GM21737 (cell line): ENCODE results near the gene ENPEP.
A peak's percentile ranks its signal among the peaks of the same experiment; 100 is the strongest.
"Not testable (repeated sequence)": the region's sequence is repeated elsewhere in the genome, so short reads cannot be mapped to it uniquely, and the experiment has no call there.

Experiments
- ATAC-seq: cut with Tn5 transposase; IDR thresholded peaks from one replicate; pipeline ENCODE4 v1.9.1; 2021; ENCODE audit warnings: mild to moderate bottlenecking, moderate library complexity; ENCODE audit not compliant: unreplicated experiment

The ENPEP gene

DNA sequence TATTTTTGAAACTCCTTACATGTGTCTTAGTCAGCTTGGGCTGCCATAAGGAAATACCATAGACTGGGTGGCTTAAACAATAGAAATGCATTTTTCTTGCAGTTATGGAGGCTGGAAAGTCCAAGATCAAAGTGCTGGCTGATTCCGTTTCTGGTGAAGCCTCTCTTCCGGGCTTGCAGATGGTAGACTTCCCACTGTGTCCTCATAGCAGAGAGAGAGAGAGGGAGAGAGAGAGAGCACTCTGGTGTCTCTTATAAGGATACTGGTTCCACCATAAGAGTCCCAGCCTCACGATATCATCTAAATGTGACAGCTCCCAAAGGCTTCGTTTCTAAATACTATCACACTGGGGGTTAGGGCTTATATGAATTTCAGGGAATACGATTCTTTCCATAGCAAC, 39.7 kb downstream of the ENPEP start:
- ATAC-seq, result no peak

DNA sequence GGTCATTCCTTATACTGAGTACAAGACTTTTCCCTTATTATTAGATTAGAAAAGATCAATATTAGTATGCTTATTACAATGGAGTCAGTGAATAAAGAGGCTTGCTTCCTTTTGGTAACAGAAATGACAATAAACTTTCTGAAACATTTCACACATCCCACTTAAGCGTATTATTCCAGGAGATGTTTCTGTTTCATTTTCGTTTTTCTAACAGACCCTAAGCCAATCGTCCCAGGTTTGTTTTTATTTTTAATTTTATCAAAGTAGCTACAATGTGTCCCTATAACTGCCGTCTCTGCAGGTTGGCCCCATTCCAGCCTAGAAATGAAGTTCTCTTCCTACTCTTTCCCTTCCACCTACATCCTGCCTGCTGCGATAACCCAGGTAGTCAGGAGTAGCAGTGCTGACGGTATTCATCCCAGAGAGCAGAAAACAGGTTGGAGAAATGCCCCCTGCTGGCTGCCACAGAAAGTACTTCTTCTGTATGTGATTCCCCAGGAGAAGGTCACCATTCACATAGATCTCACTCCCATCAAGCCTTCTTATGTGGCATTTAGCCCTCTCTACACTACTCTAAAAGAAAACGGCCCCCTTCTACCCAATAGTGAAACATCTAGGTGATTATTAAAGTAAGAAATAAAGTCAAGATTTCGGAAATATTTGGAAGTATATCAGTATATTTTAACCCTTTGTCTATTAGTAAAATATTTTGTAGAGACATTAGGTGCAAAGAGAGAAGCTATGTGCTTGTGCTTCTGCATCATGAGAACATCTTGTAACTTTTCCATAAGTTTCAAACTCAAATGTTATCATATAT, 40.4 kb downstream of the ENPEP start:
- peak; percentile 95 for ATAC-seq

DNA sequence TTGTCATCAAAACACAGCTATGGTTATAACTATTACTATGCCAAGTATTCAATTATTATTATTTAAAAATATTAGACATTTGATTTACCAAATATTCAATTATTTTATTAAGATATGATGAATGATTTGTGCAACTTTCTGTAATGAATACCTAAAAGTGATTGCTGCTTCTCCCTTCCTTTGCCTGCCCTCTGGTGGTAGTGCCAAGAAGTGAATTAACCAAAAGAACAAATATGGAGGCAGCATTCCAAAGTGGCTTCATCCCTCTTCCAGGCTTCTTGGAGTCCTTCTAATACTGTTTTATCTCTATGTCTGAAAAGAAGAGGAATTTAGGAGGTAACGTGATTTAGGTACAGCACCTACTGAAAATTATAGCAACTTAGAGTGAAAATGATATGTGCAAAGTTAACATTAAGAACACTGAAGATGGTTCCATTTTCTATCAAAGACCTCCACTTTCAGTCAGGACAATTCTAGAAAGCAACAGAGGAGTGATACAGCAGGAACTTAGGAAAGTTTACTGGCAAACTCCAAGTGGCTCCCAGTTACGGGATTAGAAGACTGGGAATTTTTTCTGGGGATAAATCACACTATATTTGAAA, 43.0 kb downstream of the ENPEP start:
- no peak for ATAC-seq

DNA sequence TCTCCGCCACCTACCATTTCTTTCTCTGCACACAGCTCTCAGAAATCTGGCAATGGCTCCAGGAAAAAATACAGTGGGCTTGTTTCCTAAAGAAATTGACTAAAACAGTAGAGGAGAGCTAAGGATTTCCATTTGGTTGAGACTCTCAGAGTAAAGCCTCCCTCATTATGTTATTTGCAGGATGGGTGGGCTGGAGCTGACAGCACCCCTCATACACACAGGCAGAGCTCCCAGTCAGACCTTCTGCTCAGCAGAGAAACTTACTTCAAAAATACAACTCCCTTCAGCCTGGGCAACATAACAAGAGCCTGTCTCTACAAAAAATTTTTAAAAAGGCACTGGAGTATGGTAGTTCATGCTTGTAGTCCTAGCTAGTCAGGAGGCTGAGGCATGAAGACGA, 44.9 kb downstream of the ENPEP start:
- ATAC-seq, result no peak

DNA sequence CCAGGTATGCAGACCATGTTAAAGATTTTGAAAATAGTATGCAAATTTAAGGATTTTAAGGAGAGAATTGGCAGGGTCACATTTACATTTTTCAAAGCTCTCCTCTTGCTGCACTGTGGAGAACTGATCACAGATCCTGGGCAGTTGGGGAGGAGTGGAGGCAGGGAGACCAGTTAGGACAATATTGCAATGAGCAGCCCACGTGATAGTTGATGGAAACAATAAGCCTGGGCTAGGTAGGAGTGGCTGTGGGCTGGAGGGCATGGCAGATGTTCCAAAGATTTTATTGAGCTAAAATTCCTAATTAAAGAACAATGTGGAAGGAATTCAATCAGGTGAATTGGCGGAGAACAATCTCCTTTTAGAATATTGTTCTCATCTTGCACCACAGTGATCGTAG, 50.6 kb downstream of the ENPEP start:
- no peak for ATAC-seq

DNA sequence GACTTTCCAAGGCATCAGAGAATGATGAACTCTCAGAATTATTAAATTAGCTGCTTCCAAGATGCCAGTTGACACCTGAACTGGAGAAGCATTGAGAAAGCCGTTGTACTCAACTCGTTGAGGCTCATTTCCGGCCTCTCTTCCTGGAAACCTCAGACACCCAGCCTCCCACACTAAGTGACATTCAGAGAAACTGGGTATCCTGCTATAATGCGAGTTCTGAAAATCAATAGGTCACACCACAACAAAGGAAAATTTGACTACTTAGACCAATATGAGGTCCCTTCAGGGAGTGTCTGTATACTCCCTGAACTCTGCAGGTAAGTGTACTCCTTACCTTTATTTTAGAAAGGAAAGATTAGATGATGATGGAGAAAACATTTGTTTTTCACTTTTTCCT, 51.2 kb downstream of the ENPEP start:
- ATAC-seq, result no peak

DNA sequence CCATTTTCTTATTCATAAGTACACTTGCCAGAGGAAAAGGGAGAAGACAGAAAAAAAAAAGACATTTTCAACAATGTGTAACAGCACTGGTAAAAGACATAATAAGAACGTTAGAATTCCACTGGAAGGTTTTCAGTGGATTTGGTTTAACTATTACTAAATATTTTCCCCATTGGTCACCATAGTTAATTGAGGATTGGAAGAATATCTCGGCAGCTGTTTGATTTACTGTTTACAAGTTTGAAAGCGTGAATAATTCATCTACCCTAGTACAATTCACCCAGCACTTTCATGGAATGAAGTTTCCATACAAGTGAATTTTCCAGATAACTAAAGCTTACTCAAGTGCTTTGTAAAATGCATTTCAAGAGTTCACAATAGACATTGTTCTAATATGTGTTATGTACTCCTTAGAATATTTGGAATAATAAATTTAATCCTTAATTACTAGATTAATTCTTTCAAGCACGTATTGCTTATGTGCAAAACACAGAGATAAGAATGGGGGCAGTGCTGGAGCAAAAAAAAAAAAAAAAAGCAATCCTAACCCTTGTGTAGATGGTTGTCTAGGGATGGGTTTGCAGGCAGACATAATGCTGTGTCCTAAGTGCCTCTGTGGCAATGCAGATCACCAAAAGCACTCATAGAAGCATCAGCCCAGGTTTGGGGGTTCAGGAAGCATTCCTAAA, 57.1 kb downstream of the ENPEP start:
- no peak for ATAC-seq

DNA sequence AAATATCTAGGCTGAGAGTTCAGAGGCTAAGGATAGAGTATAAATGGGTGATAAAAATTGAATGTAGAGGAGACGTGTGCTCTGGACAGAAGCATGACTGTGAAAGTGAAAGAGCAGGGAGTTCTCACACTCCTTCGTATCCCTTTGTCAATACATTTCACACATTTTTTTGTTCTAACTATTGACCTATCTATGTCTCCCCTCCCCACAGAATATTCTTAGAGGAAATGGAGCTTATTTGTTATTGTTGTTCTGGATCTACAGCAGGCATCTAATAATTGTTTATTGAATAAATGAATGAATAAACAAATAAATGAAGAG, 57.6 kb downstream of the ENPEP start:
- ATAC-seq, result no peak

DNA sequence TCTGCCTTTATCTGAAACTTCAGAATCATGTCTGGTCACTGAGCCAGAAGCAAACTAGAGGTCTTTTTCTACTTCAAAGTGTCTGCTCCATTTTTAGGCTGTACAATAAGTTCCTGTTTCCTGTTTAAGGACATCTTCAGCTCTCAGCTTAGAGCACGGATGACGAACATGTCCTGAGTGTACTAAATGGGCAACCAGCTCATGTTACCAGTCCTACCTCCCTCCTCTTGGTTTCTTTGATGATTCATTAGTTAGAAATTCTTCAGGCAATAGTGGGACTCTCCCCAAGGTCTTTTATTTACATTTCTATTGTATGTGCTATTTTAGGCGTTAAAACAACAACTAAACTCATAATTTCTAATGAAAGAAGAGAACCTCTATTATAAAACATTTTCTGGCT, 58.0 kb downstream of the ENPEP start:
- no peak for ATAC-seq

DNA sequence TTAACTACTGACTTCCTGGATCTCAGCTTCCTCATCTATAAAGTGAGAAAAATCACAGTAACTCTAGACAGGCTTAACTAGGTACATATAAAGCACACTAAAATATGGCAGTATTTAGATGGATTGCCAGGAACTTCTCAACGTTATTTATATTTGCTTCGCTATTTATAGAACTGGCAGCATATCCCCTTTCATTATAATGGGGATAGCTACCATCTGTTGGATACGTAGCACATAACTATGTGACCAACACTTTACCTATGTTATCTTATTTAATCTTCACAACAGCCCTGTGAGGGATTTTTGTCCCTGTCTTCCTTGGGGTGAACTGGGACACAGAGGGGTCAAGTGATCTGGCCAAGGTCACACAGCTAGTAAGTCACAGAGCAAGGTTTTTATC, 64.6 kb downstream of the ENPEP start:
- ATAC-seq, result no peak

DNA sequence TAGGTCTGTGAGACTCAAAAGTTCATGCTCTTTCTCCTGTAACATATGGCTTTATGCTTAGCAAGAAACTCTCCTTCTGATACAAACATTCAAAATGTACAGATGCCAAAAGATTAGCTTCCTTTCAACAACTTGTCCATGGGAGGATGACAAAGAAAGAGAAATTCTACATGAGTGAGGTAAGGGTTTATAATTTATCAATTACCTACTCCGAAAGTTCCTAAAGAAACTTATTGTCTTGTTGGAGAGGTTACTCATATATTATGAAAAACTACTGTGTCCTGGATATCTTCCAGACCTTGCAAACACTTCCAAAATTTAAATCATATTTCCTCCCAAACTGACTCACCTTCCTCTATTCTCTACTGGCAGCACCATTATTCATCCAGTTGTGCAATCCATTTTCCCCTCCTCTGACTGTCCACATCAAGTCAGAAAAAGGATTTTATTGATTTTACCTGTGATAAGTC, 65.1 kb downstream of the ENPEP start:
- no peak for ATAC-seq

DNA sequence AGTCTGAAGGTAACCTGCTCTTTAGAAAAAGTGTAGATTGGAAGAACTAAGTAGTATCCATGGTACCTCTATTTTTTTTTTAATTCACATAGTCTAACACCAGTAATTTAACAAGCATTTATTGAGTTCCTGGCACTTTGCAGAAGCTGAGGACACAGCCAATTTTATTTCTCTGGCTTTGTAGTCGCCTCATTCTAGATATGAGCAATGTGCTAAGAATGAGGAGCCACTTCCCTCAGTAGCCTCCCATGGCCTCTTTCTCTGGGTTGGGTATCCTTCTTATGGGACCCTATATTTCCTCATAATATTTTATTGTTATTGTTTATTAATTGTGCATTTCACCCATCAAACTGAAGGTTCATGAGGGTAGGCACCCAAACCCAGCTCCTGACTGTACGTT, 67.6 kb downstream of the ENPEP start:
- ATAC-seq, result no peak

DNA sequence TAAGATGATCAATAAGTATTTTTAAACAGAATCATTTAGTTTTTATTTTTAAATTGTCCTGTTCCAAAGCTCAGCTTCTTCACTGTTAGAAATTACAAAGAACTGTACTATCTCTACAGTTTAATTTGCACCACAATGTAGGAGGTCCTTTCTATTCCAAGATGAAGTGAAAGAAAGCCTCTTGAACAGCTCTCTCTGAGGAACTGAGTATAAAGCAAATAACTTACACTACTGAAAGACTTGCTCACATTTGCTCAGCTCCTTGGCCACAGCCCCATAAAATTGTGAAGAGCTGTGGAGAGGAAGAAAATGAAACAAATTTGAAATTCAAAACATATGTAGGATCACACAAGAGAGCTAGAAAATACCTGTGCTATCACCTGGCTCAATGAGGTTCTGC, 68.6 kb downstream of the ENPEP start:
- no peak for ATAC-seq

DNA sequence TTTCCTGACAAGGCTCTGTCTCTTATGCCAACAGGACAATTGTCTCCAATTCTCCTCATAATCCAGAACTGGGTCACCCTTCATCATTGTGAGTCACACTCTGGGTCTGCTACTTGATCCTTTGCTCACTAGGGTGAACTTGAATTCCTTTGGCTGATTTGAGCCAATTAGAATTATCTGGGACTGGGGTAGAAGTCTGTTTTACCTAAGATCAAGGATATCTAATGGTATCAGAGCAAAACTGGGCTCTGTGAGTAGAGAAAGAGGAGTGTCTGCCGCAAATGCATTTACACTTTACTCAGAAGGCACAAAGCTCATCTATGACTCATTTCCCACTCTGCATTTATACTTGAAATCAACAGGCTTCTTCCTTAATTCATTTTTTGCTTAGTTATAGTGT, 74.3 kb downstream of the ENPEP start:
- ATAC-seq, result no peak

DNA sequence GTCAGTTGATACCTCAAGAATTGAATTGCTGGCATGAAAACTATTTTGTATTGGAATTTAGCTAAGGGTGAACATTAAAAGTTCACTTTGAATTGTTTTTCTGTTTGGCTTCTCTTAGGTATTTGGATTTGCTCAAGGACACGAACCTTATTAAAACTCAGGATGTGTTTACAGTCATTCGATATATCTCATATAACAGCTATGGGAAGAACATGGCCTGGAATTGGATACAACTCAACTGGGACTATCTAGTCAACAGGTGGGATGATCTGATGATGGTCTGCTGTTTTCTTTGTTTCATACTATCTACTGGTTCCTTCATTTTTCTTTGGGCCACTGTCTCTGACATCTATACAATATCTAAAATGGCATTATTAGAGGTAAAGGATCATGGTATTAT, 77.2 kb downstream of the ENPEP start:
- ATAC-seq, result no peak

DNA sequence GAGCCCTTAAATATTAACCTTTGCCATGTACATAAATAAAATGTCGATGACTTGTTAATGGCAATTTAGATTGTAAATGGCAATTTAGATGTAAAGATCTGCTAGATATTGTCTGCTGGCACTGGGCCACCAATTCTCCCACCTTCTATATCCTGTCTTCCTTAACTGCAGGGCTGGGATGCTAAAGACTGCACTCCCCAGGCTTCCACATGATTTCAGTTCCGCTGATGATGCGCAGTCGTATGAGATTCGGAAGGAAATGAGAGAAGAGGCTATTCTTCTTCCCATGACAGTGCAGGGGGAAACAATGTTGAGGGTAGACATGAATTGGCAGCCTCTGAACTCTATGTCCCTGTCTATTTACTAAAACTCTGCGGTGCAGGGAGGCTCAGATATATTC, 91.3 kb downstream of the ENPEP start:
- no peak for ATAC-seq

DNA sequence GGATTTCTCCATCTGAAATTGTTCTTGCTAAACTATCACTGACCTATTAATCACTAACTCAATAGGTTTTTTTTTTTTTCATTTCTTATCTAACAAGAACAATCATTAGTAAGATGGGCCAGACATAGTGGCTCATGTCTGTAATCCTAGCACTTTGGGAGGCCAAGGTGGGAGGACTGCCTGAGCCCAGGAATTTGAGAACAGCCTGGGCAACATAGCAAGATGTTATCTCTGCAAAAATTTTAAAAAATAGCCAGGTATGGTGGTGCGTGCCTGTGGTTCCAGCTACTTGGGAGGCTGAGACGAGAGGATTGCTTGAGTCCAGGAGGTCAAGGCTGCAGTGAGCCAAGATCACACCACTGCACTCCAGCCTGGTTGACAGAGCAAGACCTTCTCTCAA, 100.7 kb downstream of the ENPEP start:
- not testable (repeated sequence) for ATAC-seq

DNA sequence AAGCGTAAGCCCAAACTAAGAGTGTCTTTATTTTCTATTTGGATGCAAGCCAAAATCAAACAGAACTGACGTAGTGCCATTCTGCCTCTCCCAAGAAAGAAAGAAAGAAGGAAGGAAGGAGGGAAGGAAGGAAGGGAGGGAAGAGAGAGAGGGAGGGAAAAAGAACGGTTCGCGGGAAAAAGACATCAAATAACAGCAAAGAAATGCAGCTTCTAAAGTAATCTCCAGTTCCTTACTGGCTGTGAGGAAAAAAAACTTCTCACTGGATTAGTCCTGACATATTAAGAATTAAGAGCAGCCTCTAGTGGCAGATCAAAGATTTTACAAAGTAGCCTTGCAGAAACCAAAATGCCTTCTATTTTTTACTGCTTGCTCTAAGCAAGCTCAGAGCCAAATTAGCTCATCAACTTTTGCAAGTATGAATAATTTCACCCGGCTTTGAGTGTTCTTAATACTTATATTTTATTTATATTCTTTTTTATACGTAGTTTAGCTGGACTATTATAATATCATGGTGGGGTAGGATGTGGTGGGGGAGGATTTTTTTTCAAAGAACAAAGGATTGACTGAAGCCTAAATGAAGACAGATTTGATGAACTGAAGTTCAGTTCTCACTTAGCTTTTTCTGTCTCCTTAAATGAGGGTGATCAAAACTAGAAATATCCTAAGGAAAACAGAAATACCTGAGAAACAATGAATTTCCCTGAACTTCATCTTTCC, 110.3 kb downstream of the ENPEP start:
- ATAC-seq, result no peak

DNA sequence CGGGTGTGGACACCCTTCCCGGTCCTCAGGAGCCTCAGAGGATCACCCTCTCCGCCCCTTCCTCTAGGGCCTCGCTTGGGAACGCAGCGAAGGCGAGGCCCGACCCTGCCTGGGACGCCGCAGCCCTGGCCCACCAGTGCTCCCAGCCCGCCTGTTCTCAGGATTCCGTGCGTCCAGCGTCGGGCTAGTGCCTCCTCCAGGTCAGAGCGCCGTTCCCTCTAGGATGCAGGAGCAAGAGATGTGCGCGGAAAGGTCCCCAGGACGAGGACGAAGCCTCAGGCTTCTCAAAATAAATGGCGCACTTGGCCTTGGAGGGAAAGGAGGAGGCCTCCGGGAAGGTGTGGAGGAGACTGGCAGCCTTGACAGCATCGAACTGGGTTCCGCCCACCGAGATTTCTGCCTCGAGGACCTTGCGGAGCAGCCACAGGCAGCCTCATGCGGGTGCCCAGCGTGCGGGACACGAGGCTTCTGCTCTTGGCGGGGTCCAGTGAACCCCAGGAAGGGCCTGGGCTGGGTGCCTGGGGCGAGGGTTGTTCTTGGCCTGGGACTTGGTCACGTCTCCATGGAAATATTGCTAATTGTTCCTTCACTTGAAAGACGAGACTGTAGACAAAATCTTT, 111.8 kb downstream of the ENPEP start:
- ATAC-seq, result no peak

DNA sequence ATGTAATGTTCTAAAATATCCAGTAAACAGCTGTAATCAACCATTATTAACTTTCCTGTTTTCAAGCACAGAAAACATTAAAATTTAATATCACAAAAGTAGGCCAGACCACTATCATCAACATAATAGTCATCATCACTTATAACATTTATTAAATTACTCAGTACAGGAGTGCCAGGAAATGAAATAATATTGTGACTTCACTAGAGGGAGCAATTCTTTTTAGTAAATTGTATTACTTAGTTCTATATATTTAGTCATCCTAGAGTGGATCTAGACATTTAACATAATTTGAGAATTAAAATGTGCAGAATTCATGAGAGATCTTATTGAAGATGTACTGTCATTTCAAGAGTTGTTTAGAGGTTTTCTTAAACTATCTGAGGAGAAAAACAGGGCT, 113.3 kb downstream of the ENPEP start:
- no peak for ATAC-seq

DNA sequence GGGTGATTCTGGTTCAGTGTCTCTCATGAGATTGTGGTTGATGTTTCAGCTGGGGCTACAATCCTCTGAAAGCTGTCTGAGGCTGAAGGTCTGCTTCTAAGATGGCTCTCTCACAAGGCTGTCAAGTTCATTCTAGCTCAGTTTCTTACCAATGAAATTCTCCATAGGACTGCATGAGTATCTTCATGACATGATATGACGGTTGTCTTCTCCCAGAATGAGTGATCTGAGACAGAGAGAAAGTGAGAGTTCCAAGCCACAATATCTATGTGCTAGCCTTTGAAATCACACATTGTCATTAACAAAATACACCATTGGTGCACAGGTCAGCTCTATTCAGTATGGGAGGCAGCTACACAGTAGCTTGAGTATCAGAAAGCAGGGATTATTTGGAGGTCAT, 119.6 kb downstream of the ENPEP start:
- ATAC-seq, result no peak
